A172 (cell line): Measurements from ENCODE around the gene BTNL9. TPM values are rescaled to one million over a fixed set of nuclear protein-coding genes. Genes with fewer than 3 reads are reported as not detected.
"Not testable (repeated sequence)": the region's sequence is repeated elsewhere in the genome, so short reads cannot be mapped to it uniquely, and the experiment has no call there.

ENCODE experiments used
- DNase-seq: peaks from one replicate; pipeline ENCODE4 v3.0.0-alpha.2; 2015; ENCODE audit warnings: low spot score
- total RNA-seq: library from RNA; depleted of rRNA; stranded (reverse); fragments of >200 nt; shearing (Covaris generic); gene quantifications from 2 replicates; pipeline ENCODE4 v1.2.3, GENCODE V29; 2014; rRNA removed

BTNL9 gene
- not detected in 2 replicates for total RNA-seq

GRCh38 chr5:181039931-181040630 lies at the start of gene BTNL9:
Gene BTNL9 (plus strand): TSS chr5:181040266. CDS start chr5:181045490, 5,224 bp downstream.
- no peak for DNase-seq

- no peak for DNase-seq
Observed at GRCh38 chr5:180990882-180991242, 49.2 kb upstream of the BTNL9 start.

GRCh38 chr5:181001947-181002346 lies 38.1 kb upstream of the BTNL9 start:
- no peak for DNase-seq

- DNase-seq: no peak
Observed at GRCh38 chr5:181005791-181006190, 34.3 kb upstream of the BTNL9 start.

- no peak for DNase-seq
Observed at GRCh38 chr5:181008136-181008535, 31.9 kb upstream of the BTNL9 start.

DNA sequence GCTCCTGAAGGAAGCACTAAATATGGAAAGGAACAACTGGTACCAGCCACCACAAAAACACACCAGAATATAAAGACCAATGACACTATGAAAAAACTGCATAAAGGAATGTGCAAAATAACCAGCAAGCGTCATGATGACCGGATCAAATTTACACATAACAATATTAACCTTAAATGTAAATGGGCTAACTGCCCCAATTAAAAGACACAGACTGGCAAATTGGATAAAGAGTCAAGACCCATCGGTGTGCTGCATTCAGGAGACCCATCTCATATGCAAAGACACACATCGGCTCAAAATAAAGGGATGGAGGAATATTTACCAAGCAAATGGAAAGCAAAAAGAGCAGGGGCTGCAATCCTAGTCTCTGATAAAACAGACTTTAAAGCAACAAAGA lies 30.0 kb upstream of the BTNL9 start:
- DNase-seq: not testable (repeated sequence)

DNA sequence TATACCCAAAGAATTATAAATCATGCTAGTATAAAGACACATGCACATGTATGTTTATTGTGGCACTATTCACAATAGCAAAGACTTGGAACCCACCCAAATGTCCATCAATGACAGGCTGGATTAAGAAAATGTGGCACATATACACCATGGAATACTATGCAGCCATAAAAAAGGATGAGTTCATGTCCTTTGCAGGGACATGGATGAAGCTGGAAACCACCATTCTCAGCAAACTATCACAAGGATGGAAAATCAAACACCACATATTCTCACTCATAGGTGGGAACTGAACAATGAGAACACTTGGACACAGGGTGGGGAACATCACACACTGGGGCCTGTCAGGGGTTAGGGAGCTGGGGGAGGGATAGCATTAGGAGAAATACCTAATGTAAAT lies 25.4 kb upstream of the BTNL9 start:
- DNase-seq: not testable (repeated sequence)

- DNase-seq: not testable (repeated sequence)
Observed at GRCh38 chr5:181017448-181017847, 22.6 kb upstream of the BTNL9 start.

GRCh38 chr5:181020688-181021087 lies 19.4 kb upstream of the BTNL9 start:
- no peak for DNase-seq

- DNase-seq: no peak
Observed at GRCh38 chr5:181024245-181025064, 15.6 kb upstream of the BTNL9 start.

DNA sequence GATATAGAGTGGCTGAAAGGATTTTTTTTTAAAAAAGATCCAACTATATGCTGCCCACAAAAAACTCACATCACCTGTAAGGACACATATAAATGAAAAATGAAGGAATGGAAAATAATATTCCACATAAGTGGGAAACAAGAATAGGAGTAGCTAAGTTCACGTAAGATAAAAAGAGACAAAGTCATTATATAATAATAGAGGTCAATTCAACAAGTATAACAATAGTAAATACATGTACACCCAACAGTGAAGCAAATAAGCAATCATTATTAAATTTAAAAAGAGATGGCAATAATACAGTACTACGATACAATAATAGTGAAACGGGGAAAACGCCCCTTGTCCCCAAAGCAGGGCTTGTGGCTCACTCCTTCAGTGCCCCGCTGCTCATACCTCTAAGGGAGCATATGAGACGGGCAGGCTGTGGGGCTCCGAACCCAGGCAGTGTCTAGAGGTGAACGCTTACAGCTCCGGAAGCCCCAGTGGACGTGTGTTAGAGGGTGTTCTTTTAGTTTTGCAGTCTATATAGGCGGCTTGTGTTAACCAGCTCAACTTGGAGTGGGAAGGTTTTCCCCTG lies 12.5 kb upstream of the BTNL9 start:
- no peak for DNase-seq

DNA sequence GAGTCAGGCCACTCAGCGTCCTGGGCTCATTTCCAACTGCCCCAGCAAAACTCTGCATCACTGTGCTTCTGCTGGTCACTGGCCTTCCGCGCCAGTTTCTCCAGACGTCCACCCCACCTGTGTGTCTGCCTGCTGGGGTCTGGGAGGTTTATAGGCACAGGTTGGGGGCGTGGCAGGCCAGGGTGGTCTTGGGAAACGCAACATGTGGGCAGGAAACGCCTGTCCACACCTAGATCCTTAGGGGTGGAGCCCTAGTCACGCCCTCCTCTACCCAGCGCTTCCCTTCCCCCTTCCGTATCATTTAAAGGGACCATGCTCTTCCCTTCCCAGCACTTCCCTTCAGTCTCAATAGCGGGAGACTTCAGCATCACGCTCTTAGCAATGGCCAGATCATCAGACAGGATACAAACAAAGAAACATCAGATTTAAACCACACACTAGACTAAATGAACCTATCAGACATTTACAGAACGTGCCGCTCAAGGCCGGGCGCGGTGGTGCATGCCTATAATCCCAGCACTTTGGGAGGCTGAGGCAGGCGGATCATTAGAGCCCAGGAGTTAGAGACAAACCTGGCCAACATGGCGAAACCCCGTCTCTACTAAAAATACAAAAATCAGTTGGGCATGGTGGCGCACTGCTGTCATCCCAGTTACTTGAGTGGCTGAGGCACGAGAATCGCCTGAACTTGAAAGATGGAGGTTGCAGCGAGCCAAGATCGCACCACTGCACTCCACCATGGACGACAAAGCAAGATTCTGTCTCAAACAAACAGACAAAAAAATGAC lies 11.8 kb upstream of the BTNL9 start:
- peak; percentile 36 for DNase-seq

- DNase-seq: no peak
Observed at GRCh38 chr5:181031716-181032115, 8.3 kb upstream of the BTNL9 start.

DNA sequence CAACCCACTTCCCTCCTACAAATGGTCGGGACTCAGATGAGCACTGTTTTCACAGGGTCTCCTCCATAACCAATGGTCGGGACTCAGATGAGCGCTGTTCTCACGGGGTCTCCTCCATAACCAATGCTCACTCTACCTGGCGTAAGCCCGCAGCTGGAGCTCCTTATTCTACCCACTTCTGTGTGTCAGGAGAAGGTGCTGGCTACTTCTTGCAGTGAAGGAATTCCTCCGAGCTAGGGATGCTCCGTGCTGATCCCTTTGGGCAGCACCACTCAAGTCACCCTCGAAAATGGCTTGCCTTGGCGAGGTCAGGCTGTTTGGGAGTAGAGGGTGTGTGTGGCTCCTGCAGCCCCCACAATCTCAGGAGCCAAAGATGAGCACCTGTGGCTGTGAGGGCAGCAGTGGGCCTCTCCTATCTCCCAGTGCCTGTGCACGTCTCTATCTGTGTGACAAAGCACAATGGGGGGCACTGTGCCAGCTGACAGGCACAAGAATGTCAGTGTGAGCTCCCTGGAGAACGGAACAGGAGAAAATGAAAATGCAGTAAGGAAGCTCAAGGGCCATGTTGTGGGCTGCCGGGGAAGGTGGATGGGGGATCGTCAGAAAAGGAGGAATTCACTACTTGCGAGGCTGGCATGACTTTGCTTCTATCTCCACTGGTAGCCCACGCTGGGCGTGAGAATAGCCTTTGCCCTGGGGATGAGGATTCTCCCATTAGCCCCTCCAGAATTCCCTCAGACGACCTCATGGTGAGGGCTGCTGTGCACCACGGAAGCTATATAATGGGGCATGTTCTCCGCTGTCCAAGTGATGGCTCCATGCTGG lies 3.9 kb upstream of the BTNL9 start:
- DNase-seq: no peak

DNA sequence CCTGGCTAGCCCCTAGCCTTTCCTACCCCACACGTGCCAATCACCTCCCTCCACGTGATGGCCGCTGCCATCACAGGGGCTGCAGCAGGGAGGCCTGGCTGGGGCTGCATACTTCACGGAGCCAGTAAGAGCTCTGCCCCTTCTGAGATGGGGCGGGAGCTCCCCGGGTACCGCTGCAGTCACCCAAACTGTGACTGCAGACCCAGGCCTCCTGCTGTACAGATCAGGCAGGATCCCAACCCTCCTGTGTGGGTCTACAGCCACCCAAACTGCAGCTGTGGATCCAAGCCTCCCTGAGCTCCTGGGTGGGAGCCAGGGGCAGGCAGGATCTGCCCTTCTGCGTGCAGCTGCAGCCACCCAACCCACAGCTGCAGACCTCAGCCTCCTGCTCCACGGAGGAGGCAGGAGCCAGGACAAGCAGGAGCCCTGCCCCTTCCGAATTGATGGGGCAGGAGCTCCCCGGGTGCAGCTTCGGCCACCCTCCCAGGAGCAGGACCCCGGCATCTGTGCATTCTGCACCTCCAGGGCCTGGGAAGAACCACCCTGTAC lies 3.2 kb upstream of the BTNL9 start:
- DNase-seq: no peak

DNA sequence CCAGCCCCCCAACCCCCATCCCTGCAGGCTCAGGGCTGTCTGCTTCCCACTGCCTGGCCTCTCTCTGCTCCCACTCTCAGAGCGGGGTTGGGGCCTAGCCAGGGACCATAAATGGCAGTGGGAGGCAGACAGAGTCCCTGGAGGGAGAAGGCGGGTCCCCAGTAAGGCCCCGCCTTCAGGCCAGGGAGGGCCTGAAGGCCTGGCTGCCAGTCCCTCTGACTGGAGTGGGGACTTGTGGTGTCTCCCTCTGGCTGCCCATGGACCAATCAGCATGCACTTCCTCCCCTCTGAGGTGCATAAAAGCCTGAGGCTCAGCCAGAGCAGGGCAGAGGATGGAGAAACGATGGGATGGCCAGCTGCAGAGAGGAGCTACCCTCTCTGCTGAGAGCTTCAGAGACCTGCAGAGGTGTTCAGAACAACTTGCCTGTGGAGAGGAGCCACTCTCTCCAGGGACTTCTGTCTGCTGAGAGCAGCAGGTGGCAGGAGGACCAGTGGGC lies 2.7 kb upstream of the BTNL9 start:
- DNase-seq: no peak

- no peak for DNase-seq
Observed at GRCh38 chr5:181039471-181039870, 595 bp upstream of the BTNL9 start.

- no peak for DNase-seq
Observed at GRCh38 chr5:181040631-181040945, 522 bp downstream of the BTNL9 start.

GRCh38 chr5:181041043-181041442 lies 977 bp downstream of the BTNL9 start:
- DNase-seq: no peak

GRCh38 chr5:181042036-181042713 lies 2.1 kb downstream of the BTNL9 start:
- DNase-seq: no peak
